ENCODE measurements around the gene APCS. TPM values are rescaled to one million over a fixed set of nuclear protein-coding genes. Genes with fewer than 3 reads are reported as not detected.

Gene APCS
- total RNA-seq, 1 experiment from 2014 or later: not detected

DNA sequence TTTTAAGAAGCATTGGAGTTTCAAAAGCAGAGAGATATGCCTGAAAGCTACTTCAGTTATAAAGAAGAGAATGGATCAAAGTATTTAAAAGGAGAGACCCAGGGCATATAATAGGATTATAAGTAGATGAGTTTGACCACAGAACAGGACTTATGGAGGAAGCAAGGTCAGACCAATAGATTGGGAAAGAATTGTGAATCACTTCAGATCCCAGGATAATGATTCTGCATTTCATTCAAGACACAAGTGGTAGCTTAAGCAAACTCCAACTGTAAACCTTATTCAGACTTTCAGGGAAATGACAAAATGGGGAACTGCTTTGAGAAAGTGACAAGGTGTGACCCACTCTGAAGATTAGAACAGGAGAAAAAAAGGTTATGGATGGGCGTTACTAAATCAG lies 32.9 kb upstream of the APCS start:
- intact Hi-C loops (cut with micrococcal nuclease): no loop called here
- BruUV-seq (replicated peaks): no TSS peak
- Histone ChIP-seq H3K4me1 (ENCODE audit: insufficient read depth, low read length) (no peaks in the 10 kb centered on the region), H3F3A (ENCODE audit: low read length, unreplicated experiment) (no peaks in the 10 kb centered on the region), H4K20me1 (ENCODE audit: low read length) (no peaks in the 10 kb centered on the region), H3K79me2 (ENCODE audit: low read length) (no peaks in the 10 kb centered on the region), H3K9ac (ENCODE audit: low read length) (no peak overlapping the region), H2AFZ (ENCODE audit: low read length) (no peak overlapping the region), H3K9me2 (replicated peaks; ENCODE audit: low read length) (no peaks in the 10 kb centered on the region), H3K36me3 (ENCODE audit: low read depth, low read length) (no peaks in the 10 kb centered on the region), H3K9me3 (ENCODE audit: low read length) (no peaks in the 10 kb centered on the region), H3K27me3 (ENCODE audit: low read length) (peaks cover 5% of the 10 kb centered on the region; the same call in 1 of the 2 replicates), H3K4me3 (ENCODE audit: low read length) (no peak overlapping the region), H3K4me2 (ENCODE audit: low read length) (no peak overlapping the region), H3K27ac (ENCODE audit: low read length) (no peak overlapping the region)
- TF ChIP-seq EZH2 (IDR thresholded peaks at IDR 0.05; ENCODE audit: low read length, unreplicated experiment) (no peak), EZH2phosphoT487 (IDR thresholded peaks at IDR 0.05; ENCODE audit: borderline replicate concordance, low read length) (no peak)
- TF ChIP-seq, protein P1, sequence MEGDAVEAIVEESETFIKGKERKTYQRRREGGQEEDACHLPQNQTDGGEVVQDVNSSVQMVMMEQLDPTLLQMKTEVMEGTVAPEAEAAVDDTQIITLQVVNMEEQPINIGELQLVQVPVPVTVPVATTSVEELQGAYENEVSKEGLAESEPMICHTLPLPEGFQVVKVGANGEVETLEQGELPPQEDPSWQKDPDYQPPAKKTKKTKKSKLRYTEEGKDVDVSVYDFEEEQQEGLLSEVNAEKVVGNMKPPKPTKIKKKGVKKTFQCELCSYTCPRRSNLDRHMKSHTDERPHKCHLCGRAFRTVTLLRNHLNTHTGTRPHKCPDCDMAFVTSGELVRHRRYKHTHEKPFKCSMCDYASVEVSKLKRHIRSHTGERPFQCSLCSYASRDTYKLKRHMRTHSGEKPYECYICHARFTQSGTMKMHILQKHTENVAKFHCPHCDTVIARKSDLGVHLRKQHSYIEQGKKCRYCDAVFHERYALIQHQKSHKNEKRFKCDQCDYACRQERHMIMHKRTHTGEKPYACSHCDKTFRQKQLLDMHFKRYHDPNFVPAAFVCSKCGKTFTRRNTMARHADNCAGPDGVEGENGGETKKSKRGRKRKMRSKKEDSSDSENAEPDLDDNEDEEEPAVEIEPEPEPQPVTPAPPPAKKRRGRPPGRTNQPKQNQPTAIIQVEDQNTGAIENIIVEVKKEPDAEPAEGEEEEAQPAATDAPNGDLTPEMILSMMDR (conservative IDR thresholded peaks at IDR 0.05; ENCODE audit: low read depth, low read length): no peak
- CTCF ChIA-PET: no interaction called here
- DNase-seq (no peak), ATAC-seq (no peak)
- POLR2A ChIA-PET (ENCODE audit: unreplicated experiment): no interaction called here

GRCh38 chr1:159556931-159557369 lies 30.7 kb upstream of the APCS start:
- Histone ChIP-seq H3K9me3 (ENCODE audit: low read length) (no peaks in the 10 kb centered on the region), H3K9me2 (replicated peaks; ENCODE audit: low read length) (no peaks in the 10 kb centered on the region), H2AFZ (ENCODE audit: low read length) (no peak overlapping the region), H3K4me3 (ENCODE audit: low read length) (no peak overlapping the region), H3K27ac (ENCODE audit: low read length) (no peak overlapping the region), H3K9ac (ENCODE audit: low read length) (no peak overlapping the region), H3K79me2 (ENCODE audit: low read length) (no peaks in the 10 kb centered on the region), H3K4me1 (ENCODE audit: insufficient read depth, low read length) (no peaks in the 10 kb centered on the region), H4K20me1 (ENCODE audit: low read length) (no peaks in the 10 kb centered on the region), H3F3A (ENCODE audit: low read length, unreplicated experiment) (no peaks in the 10 kb centered on the region), H3K36me3 (ENCODE audit: low read depth, low read length) (no peaks in the 10 kb centered on the region), H3K4me2 (ENCODE audit: low read length) (no peak overlapping the region), H3K27me3 (ENCODE audit: low read length) (peaks cover 5% of the 10 kb centered on the region; the same call in 1 of the 2 replicates)
- BruUV-seq (replicated peaks): no TSS peak
- ChIA-PET CTCF (no interaction called here), POLR2A (ENCODE audit: unreplicated experiment) (no interaction called here)
- intact Hi-C loops (cut with micrococcal nuclease): no loop called here
- ATAC-seq: no peak
- DNase-seq: no peak
- no peak for TF ChIP-seq EZH2 (IDR thresholded peaks at IDR 0.05; ENCODE audit: low read length, unreplicated experiment)
- TF ChIP-seq, protein P1 (conservative IDR thresholded peaks at IDR 0.05; ENCODE audit: low read depth, low read length): no peak
- no peak for TF ChIP-seq EZH2phosphoT487 (IDR thresholded peaks at IDR 0.05; ENCODE audit: borderline replicate concordance, low read length)

- Histone ChIP-seq H3K4me2 (ENCODE audit: low read length) (no peak overlapping the region), H3K4me3 (ENCODE audit: low read length) (no peak overlapping the region), H3K27me3 (ENCODE audit: low read length) (no peaks in the 10 kb centered on the region; the same call in 1 of the 2 replicates), H3F3A (ENCODE audit: low read length, unreplicated experiment) (no peaks in the 10 kb centered on the region), H3K27ac (ENCODE audit: low read length) (no peak overlapping the region), H4K20me1 (ENCODE audit: low read length) (no peaks in the 10 kb centered on the region), H3K9me2 (replicated peaks; ENCODE audit: low read length) (no peaks in the 10 kb centered on the region), H3K36me3 (ENCODE audit: low read depth, low read length) (no peaks in the 10 kb centered on the region), H2AFZ (ENCODE audit: low read length) (no peak overlapping the region), H3K4me1 (ENCODE audit: insufficient read depth, low read length) (no peaks in the 10 kb centered on the region), H3K79me2 (ENCODE audit: low read length) (no peaks in the 10 kb centered on the region), H3K9me3 (ENCODE audit: low read length) (no peaks in the 10 kb centered on the region), H3K9ac (ENCODE audit: low read length) (no peak overlapping the region)
- intact Hi-C loops (cut with micrococcal nuclease): no loop called here
- TF ChIP-seq, protein P1 (conservative IDR thresholded peaks at IDR 0.05; ENCODE audit: low read depth, low read length): no peak
- TF ChIP-seq EZH2 (IDR thresholded peaks at IDR 0.05; ENCODE audit: low read length, unreplicated experiment) (no peak), EZH2phosphoT487 (IDR thresholded peaks at IDR 0.05; ENCODE audit: borderline replicate concordance, low read length) (no peak)
- ATAC-seq (no peak), DNase-seq (no peak)
- POLR2A ChIA-PET (ENCODE audit: unreplicated experiment): no interaction called here
- CTCF ChIA-PET: no interaction called here
- no TSS peak for BruUV-seq (replicated peaks)
These were observed 27.0 kb upstream of the APCS start for GRCh38 chr1:159560599-159560998.

Data from PC-3 (cell line).